ENCODE measurements around the gene SMIM41.

GRCh38 chr12:52123487-52124186 is 44.1 kb downstream of the SMIM41 start:
- TF ChIP-seq, protein P1, sequence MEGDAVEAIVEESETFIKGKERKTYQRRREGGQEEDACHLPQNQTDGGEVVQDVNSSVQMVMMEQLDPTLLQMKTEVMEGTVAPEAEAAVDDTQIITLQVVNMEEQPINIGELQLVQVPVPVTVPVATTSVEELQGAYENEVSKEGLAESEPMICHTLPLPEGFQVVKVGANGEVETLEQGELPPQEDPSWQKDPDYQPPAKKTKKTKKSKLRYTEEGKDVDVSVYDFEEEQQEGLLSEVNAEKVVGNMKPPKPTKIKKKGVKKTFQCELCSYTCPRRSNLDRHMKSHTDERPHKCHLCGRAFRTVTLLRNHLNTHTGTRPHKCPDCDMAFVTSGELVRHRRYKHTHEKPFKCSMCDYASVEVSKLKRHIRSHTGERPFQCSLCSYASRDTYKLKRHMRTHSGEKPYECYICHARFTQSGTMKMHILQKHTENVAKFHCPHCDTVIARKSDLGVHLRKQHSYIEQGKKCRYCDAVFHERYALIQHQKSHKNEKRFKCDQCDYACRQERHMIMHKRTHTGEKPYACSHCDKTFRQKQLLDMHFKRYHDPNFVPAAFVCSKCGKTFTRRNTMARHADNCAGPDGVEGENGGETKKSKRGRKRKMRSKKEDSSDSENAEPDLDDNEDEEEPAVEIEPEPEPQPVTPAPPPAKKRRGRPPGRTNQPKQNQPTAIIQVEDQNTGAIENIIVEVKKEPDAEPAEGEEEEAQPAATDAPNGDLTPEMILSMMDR (IDR thresholded peaks at IDR 0.05), result no peak
- TF ChIP-seq EP300 (IDR thresholded peaks at IDR 0.05) (no peak), POLR2AphosphoS5 (IDR thresholded peaks at IDR 0.05) (no peak), POLR2A (IDR thresholded peaks at IDR 0.05) (no peak)

All from gastroesophageal sphincter (tissue), 3 donors.